HG02678 (cell line): ENCODE data around the gene NCAPD3.

ENCODE experiments used
- ATAC-seq: cut with Tn5 transposase; IDR thresholded peaks from one replicate; pipeline ENCODE4 v1.9.1; 2021; ENCODE audit warnings: mild to moderate bottlenecking, moderate library complexity; ENCODE audit not compliant: unreplicated experiment

NCAPD3 gene

GRCh38 chr11:134252346-134253187 is 28.8 kb upstream of the NCAPD3 start:
- peak; percentile 31 for ATAC-seq

- ATAC-seq = no peak
These were observed 26.9 kb upstream of the NCAPD3 start for GRCh38 chr11:134250675-134251074.

DNA sequence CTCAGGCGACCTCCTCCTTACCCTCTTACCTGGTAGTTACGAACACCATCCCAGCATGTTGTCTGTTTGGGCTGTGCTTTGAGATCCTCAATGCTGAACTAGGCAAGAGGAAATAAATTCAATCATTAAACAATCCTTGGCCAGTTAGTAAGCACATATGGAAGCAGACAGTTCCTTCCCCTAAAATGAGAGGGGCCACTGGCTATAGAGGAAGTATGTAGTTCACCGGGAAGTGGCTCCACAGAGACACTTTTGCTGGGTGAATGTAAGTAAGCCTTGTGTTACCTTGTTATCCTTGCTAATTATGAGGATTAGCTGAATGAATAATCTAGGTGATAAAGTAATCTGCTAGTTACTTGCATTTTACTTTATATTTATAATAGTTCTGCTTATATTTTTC is 26.5 kb upstream of the NCAPD3 start:
- no peak for ATAC-seq

DNA sequence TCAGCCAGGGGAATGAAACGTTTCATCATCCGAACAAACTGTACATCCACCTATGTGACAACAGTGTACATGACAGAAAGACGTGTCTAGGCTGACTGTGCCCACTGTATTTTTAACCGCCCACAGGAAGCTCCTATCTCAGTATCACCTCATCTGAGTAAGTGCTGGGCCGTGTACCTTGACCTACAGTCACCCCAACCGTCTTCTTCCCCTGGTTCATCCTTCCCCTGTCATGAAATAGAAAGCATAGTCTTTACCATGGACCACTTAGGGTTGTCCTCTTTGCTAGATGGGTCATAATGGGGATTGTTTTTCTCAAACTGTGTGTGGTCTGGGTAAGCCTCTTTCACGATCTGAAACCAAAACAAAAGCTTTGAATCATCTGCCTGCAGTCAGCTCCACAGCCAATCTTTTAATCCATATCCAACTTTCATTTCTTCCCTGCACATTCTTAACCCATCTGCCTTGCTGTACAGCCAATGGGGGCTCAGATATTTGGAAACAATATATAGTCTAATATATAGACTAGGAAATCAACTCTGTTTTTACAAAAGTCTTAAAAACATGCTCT is 25.2 kb upstream of the NCAPD3 start:
- ATAC-seq = no peak

- no peak for ATAC-seq
These were observed 22.9 kb upstream of the NCAPD3 start for GRCh38 chr11:134246678-134247077.

GRCh38 chr11:134246100-134246499 is 22.3 kb upstream of the NCAPD3 start:
- no peak for ATAC-seq

DNA sequence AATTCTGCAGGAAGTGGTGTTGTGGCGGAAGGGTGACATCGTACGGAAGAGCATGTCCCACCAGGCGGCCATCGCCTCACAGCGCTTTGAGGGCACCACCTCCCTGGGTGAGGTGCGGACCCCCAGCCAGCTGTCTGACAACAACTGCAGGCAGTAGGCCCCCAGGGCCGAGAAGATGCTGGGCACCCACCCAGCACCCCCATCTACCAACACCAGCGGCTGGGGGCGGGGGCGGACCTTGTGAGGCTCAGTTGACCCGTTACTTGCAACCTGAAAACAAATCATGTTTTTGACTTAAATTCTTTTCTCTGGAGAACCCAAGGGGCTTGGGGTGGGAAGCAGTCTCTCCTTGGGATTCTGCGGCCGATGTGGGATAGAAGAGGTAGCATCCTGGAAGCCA is 21.7 kb upstream of the NCAPD3 start:
- ATAC-seq = no peak

DNA sequence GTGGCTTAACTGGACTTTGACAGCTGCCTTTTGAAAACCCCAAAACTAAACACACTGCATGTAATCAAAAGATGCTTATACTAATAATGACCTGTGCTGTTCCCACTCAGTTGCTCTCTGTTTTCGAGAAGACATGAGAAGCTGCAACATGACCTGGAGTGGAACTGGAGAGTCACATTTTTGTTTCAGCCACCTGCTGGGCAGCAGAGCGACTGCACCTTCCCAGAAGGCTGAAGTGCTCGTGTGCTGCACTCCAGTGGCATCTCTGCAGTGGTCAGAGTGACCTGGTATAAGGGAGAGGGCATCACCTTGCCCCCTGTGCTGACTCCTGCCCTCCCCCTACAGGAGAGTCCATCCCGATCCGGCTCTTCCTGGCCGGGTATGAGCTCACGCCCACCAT is 20.8 kb upstream of the NCAPD3 start:
- ATAC-seq = peak; percentile 86

- no peak for ATAC-seq
These were observed 20.1 kb upstream of the NCAPD3 start for GRCh38 chr11:134243913-134244312.

GRCh38 chr11:134242376-134242775 is 18.6 kb upstream of the NCAPD3 start:
- no peak for ATAC-seq

GRCh38 chr11:134240592-134240991 is 16.8 kb upstream of the NCAPD3 start:
- no peak for ATAC-seq

DNA sequence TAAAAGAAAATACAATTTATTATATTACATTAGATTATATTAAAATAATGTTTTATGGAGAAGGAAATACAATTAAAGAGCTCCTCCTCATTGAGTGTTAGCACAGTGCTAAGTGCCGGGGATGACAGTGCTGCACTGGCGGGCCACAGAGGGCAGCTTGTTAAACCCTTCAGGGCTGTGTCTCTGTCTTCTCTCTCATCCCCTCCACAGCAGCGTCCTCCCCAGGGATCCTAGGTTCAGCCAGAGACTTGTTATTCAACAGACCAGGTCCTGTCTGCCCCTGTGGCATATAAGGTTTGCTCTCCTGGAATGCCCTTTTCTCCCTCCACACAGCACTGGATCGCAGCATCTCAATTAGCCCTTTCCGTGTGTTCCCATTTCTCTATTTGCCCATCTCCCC is 15.2 kb upstream of the NCAPD3 start:
- no peak for ATAC-seq

- no peak for ATAC-seq
These were observed 13.8 kb upstream of the NCAPD3 start for GRCh38 chr11:134237557-134237922.

- ATAC-seq = no peak
These were observed 13.2 kb upstream of the NCAPD3 start for GRCh38 chr11:134236834-134237556.

DNA sequence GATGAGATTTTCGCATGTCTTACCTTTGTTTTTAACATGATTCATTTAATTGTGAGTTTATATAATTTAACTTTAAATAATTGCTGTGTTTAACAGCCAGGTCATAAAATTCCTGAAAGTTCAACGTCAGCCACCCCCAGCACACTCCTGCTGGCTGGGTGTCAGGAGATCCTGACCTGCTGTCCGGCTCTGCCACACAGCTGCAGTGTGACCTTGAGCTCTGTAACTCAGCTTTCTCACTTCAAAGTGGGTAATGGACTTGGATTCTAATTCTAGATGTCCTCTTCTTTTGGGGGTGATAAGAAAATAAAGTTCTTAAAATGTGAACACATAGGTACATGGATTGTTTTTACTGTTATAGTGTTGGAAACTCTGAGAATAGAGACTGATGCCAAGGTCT is 11.6 kb upstream of the NCAPD3 start:
- ATAC-seq = no peak

DNA sequence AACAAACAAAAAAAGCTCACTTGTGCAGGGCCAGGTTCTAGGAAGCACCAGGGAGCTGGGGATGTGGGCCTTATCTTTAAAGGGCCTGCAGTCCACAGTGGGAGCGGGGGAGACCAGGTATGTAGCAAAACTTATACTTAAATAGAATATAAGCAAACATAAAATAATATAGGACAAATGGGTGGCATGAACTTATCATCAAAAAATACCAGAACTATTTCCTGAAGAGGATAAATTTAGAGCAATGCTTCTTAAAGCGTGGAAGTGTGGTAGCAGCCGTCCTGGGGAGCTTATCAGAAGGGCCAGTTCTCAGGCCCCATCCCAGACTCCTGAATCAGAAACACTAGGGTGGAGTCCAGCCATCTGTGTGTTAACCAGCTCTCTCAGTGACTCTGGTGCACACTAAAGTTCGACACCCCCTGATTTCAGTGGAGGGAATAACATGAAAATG is 10.0 kb upstream of the NCAPD3 start:
- ATAC-seq = no peak

GRCh38 chr11:134231958-134232659 is 8.3 kb upstream of the NCAPD3 start:
- no peak for ATAC-seq

GRCh38 chr11:134230339-134230738 is 6.6 kb upstream of the NCAPD3 start:
- no peak for ATAC-seq

GRCh38 chr11:134229126-134229790 is 5.5 kb upstream of the NCAPD3 start:
- ATAC-seq = no peak

GRCh38 chr11:134228625-134229024 is 4.9 kb upstream of the NCAPD3 start:
- ATAC-seq = peak; percentile 57

GRCh38 chr11:134226806-134227325 is 3.1 kb upstream of the NCAPD3 start:
- ATAC-seq = no peak
